HEK293 (cell line): ENCODE measurements around the gene RDH5.

Experiments
- CTCF ChIA-PET: fragments of 350-600 bp; formaldehyde crosslinking; extraction: SDS; loops from one replicate; lab custom pipeline; 2021; ENCODE audit warnings: antibody characterized with exemption; lab: Yijun Ruan, JAX
- POLR2A ChIA-PET: fragments of 300-600 bp; formaldehyde crosslinking; extraction: SDS; loops from one replicate; lab custom pipeline; 2020; ENCODE audit warnings: antibody characterized with exemption, inconsistent platforms; lab: Yijun Ruan, JAX
- H3K27ac ChIP-seq: fragments of 200-500 bp; sonication (Bioruptor generic); 2 replicates; pipeline ENCODE4 v1.5.1; 2014; ENCODE audit warnings: low read depth, low read length, control low read depth, inconsistent platforms; ENCODE audit errors: extremely low read depth
- H3K36me3 ChIP-seq, 2 experiments: fragments of 200-500 bp in 1 of 2; sonication (Bioruptor generic) in 1 of 2; 1 replicate in 1 of 2; 2 replicates in 1 of 2; pipeline ENCODE4 v1.5.1; 2014 to 2017; ENCODE audit warnings: inconsistent platforms in 2 of 2, low read length in 2 of 2; ENCODE audit not compliant: control insufficient read depth in 2 of 2, insufficient read depth in 1 of 2
- H3K4me1 ChIP-seq: fragments of 200-500 bp; sonication (Bioruptor generic); 2 replicates; pipeline ENCODE4 v1.5.1; 2014; ENCODE audit warnings: mild to moderate bottlenecking, low read length, inconsistent platforms; ENCODE audit not compliant: control insufficient read depth, insufficient read depth
- H3K4me3 ChIP-seq: 2 replicates; pipeline ENCODE4 v1.5.1; 2011; ENCODE audit warnings: low read depth, mild to moderate bottlenecking, control low read depth, low read length, moderate library complexity
- H3K9me3 ChIP-seq: fragments of 200-500 bp; sonication (Bioruptor generic); 2 replicates; pipeline ENCODE4 v1.5.1; 2014; ENCODE audit warnings: low read depth, low read length, inconsistent platforms; ENCODE audit not compliant: control insufficient read depth, insufficient read depth
- FEZF1 ChIP-seq: fragments of 450-650 bp; formaldehyde crosslinking; IDR thresholded peaks from 2 replicates; pipeline ENCODE4 v1.5.1; 2016; ENCODE audit warnings: missing biosample characterization, missing genetic modification characterization
- PBX3 ChIP-seq: sonication (generic); formaldehyde crosslinking; IDR thresholded peaks from 2 replicates; pipeline ENCODE4 v1.8.1; 2022; ENCODE audit warnings: mild to moderate bottlenecking, moderate library complexity, missing genetic modification reagents
- PRDM4 ChIP-seq: fragments of 450-650 bp; formaldehyde crosslinking; IDR thresholded peaks from 2 replicates; pipeline ENCODE4 v1.5.1; 2017; ENCODE audit warnings: missing biosample characterization, missing genetic modification characterization
- REPIN1 ChIP-seq: fragments of 450-650 bp; formaldehyde crosslinking; IDR thresholded peaks from 2 replicates; pipeline ENCODE4 v1.5.1; 2017; ENCODE audit warnings: missing biosample characterization, missing genetic modification characterization, low read depth
- SP2 ChIP-seq: fragments of 450-650 bp; formaldehyde crosslinking; IDR thresholded peaks from 2 replicates; pipeline ENCODE4 v1.5.1; 2016; ENCODE audit warnings: missing biosample characterization, missing genetic modification characterization
- SP3 ChIP-seq: fragments of 450-650 bp; formaldehyde crosslinking; IDR thresholded peaks from 2 replicates; pipeline ENCODE4 v1.5.1; 2016; ENCODE audit warnings: missing biosample characterization, missing genetic modification characterization
- ZBTB17 ChIP-seq: fragments of 450-650 bp; formaldehyde crosslinking; IDR thresholded peaks from 2 replicates; pipeline ENCODE4 v1.5.1; 2016; ENCODE audit warnings: missing biosample characterization, missing genetic modification characterization
- ZBTB8A ChIP-seq: fragments of 450-650 bp; formaldehyde crosslinking; IDR thresholded peaks from 2 replicates; pipeline ENCODE4 v1.5.1; 2016; ENCODE audit warnings: missing biosample characterization, missing genetic modification characterization
- ZFHX2 ChIP-seq: fragments of 450-650 bp; formaldehyde crosslinking; conservative IDR thresholded peaks from 2 replicates; pipeline ENCODE4 v1.5.1; 2016; ENCODE audit warnings: missing biosample characterization, missing genetic modification characterization
- ZFP69B ChIP-seq: fragments of 450-650 bp; formaldehyde crosslinking; IDR thresholded peaks from 2 replicates; pipeline ENCODE4 v1.5.1; 2016; ENCODE audit warnings: missing biosample characterization, missing genetic modification characterization
- ZNF16 ChIP-seq: fragments of 450-650 bp; formaldehyde crosslinking; IDR thresholded peaks from 2 replicates; pipeline ENCODE4 v1.5.1; 2016; ENCODE audit warnings: low read depth, missing biosample characterization, missing genetic modification characterization
- ZNF184 ChIP-seq: fragments of 450-650 bp; IDR thresholded peaks from 2 replicates; pipeline ENCODE4 v1.5.1; 2018; ENCODE audit warnings: missing biosample characterization, mild to moderate bottlenecking, missing genetic modification characterization
- ZNF24 ChIP-seq: fragments of 450-650 bp; formaldehyde crosslinking; IDR thresholded peaks from 2 replicates; pipeline ENCODE4 v1.5.1; 2016; ENCODE audit warnings: missing biosample characterization, missing genetic modification characterization
- ZNF274 ChIP-seq, 2 experiments: fragments of 200-500 bp in 1 of 2; fragments of 450-650 bp in 1 of 2; sonication (Bioruptor generic) in 1 of 2; formaldehyde crosslinking in 1 of 2; IDR thresholded peaks; 2 replicates each; pipeline versions ENCODE4 v1.5.1 to v1.6.1; 2014 to 2016; ENCODE audit warnings: borderline replicate concordance in 1 of 2, inconsistent platforms in 1 of 2, low read length in 1 of 2, missing biosample characterization in 1 of 2, missing genetic modification characterization in 1 of 2
- ZNF335 ChIP-seq: fragments of 450-650 bp; formaldehyde crosslinking; conservative IDR thresholded peaks from 2 replicates; pipeline ENCODE4 v1.5.1; 2016; ENCODE audit warnings: missing biosample characterization, missing genetic modification characterization
- ZNF366 ChIP-seq: fragments of 450-650 bp; formaldehyde crosslinking; conservative IDR thresholded peaks from 2 replicates; pipeline ENCODE4 v1.5.1; 2016; ENCODE audit warnings: missing biosample characterization, missing genetic modification characterization
- ZNF391 ChIP-seq: fragments of 450-650 bp; formaldehyde crosslinking; IDR thresholded peaks from 2 replicates; pipeline ENCODE4 v1.5.1; 2016; ENCODE audit warnings: low read depth, missing biosample characterization, missing genetic modification characterization, borderline replicate concordance
- ZNF398 ChIP-seq: fragments of 450-650 bp; formaldehyde crosslinking; IDR thresholded peaks from 2 replicates; pipeline ENCODE4 v1.5.1; 2017; ENCODE audit warnings: missing biosample characterization, missing genetic modification characterization
- ZNF521 ChIP-seq: fragments of 450-650 bp; formaldehyde crosslinking; IDR thresholded peaks from 2 replicates; pipeline ENCODE4 v1.5.1; 2017; ENCODE audit warnings: missing biosample characterization, mild to moderate bottlenecking, missing genetic modification characterization
- ZNF600 ChIP-seq: fragments of 450-650 bp; formaldehyde crosslinking; IDR thresholded peaks from 2 replicates; pipeline ENCODE4 v1.5.1; 2016; ENCODE audit warnings: missing biosample characterization, missing genetic modification characterization
- ZNF777 ChIP-seq: fragments of 450-650 bp; formaldehyde crosslinking; IDR thresholded peaks from 2 replicates; pipeline ENCODE4 v1.5.1; 2017; ENCODE audit warnings: missing biosample characterization, missing genetic modification characterization, borderline replicate concordance
- TF ChIP-seq, protein P1 (sequence below): fragments of 450-650 bp; formaldehyde crosslinking; IDR thresholded peaks from 2 replicates; pipeline ENCODE4 v1.5.1; 2016; ENCODE audit warnings: missing biosample characterization, missing genetic modification characterization

Gene RDH5

GRCh38 chr12:55742719-55743405 is 22.7 kb downstream of the RDH5 start, which contains the start of gene GDF11 (continued):
- TF ChIP-seq ZNF184 (tag by site-specific recombination) = no peak
- TF ChIP-seq REPIN1 (tag by site-specific recombination) = no peak
- peak; percentile 96 for TF ChIP-seq ZNF398 (tag by site-specific recombination)
- no peak for TF ChIP-seq ZNF391
- peak; percentile 99 for TF ChIP-seq ZNF366 (tag by site-specific recombination)
- TF ChIP-seq ZNF16 (tag by site-specific recombination) = no peak
- TF ChIP-seq ZBTB8A = peak; percentile 22; the same call in 1 of the 2 replicates
- TF ChIP-seq ZFP69B = peak; percentile 69
- peak; percentile 96 for TF ChIP-seq ZBTB17 (tag by site-specific recombination)
- no peak; the same call in 1 of the 2 replicates for TF ChIP-seq ZNF777 (tag by site-specific recombination)
- TF ChIP-seq FEZF1 (tag by site-specific recombination) = 0 out of 2 replicates have a peak, but pooled peaks have one; percentile 33

DNA sequence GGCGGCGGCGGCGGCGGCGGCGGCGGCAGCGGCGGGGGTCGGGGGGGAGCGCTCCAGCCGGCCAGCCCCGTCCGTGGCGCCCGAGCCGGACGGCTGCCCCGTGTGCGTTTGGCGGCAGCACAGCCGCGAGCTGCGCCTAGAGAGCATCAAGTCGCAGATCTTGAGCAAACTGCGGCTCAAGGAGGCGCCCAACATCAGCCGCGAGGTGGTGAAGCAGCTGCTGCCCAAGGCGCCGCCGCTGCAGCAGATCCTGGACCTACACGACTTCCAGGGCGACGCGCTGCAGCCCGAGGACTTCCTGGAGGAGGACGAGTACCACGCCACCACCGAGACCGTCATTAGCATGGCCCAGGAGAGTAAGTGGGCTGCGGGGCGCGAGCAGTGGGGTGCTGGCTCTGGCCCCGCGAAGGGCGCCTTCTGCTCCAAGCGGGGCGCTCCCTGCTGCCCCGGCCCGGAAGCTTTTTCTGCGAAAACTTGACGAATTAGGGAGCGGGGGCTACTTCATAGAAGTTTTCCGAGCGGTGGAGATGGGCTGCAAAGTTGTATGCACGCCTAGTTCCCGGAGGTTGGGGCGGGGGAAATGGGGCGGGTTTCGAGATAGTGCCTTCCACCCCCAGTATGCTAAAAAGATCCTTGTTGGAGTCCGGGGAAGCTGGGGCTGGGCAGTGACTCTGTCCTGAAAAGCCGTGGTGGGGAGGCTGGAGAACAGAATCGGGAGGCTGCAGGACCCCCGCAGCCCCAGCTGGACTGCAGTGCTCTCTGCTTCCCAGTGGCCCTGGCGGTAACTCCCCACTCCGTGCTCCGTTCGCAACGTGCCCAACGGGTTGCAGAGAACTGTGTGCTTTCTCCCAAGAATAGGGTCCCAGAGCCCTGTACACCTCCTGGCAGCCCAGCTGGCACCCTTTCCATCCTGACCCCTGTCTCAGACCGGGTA is 23.5 kb downstream of the RDH5 start:
- ChIA-PET POLR2A (interaction anchor here (0.5 to 2.5 kb wide), 15 partner anchors 9 to 487 kb away, joined by 3 to 17 read pairs (median 5); partner anchors contain the start of genes CD63, DNAJC14, ORMDL2 and RAB5B), CTCF (interaction anchor here (0.6 to 1.4 kb wide), 6 partner anchors 14 to 296 kb away, joined by 3 to 4 read pairs (median 4); a partner anchor contains a TSS)
- Histone ChIP-seq H3K4me1 (peaks cover 12% of the 10 kb centered on the region; the same call in 1 of the 2 replicates), H3K27ac (peak overlapping the region; percentile 68; the same call in 1 of the 2 replicates), H3K4me3 (peak overlapping the region; percentile 65), H3K9me3 (no peaks in the 10 kb centered on the region), H3K36me3 (peaks cover 0 to 21% of the 10 kb centered on the region in 2 experiments; a peak in 1 of 3 replicates)
- peak; percentile 22; the same call in 1 of the 2 replicates for TF ChIP-seq ZNF24 (tag by site-specific recombination)
- peak; percentile 90 for TF ChIP-seq ZBTB8A
- TF ChIP-seq, protein P1, sequence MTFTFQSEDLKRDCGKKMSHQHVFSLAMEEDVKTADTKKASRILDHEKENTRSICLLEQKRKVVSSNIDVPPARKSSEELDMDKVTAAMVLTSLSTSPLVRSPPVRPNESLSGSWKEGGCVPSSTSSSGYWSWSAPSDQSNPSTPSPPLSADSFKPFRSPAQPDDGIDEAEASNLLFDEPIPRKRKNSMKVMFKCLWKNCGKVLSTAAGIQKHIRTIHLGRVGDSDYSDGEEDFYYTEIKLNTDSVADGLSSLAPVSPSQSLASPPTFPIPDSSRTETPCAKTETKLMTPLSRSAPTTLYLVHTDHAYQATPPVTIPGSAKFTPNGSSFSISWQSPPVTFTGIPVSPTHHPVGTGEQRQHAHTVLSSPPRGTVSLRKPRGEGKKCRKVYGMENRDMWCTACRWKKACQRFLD (tag by site-specific recombination) = no peak
- TF ChIP-seq ZNF521 = no peak
- peak; percentile 15; the same call in 1 of the 2 replicates for TF ChIP-seq SP2 (tag by site-specific recombination)
- TF ChIP-seq ZNF398 (tag by site-specific recombination) = peak; percentile 45; the same call in 1 of the 2 replicates
- peak; percentile 37 for TF ChIP-seq ZFHX2 (tag by site-specific recombination)
- no peak for TF ChIP-seq ZNF366 (tag by site-specific recombination)
- TF ChIP-seq SP3 (tag by site-specific recombination) = 0 out of 2 replicates have a peak, but pooled peaks have one; percentile 25
- TF ChIP-seq PRDM4 = peak; percentile 61
- peak; percentile 95 for TF ChIP-seq ZNF335 (tag by site-specific recombination)
- 0 out of 2 replicates have a peak, but pooled peaks have one; percentile 22 for TF ChIP-seq PBX3 (CRISPR knock-in tag)
- TF ChIP-seq ZNF274 (IDR thresholded peaks at IDR 0.05; ENCODE audit: low read length) = no peak
- TF ChIP-seq ZNF274 (tag by site-specific recombination; IDR thresholded peaks at IDR 0.05; ENCODE audit: borderline replicate concordance) = no peak
- TF ChIP-seq ZNF600 (tag by site-specific recombination) = peak; percentile 70; the same call in 1 of the 2 replicates
